Lower leg skin (tissue), 3 donors: ENCODE data around the gene PITPNC1.

Experiments
- CTCF ChIP-seq, 3 donors: fragments of 450-650 bp; IDR thresholded peaks; one replicate each; pipeline ENCODE4 v1.5.1; 2016; ENCODE audit warnings: antibody characterized with exemption in 3 of 3, mild to moderate bottlenecking in 3 of 3, moderate library complexity in 2 of 3
- POLR2A ChIP-seq, 2 donors: fragments of 450-650 bp; IDR thresholded peaks; one replicate each; pipeline ENCODE4 v1.6.1; 2016 to 2017; ENCODE audit warnings: antibody characterized with exemption in 2 of 2, mild to moderate bottlenecking in 1 of 2, moderate library complexity in 1 of 2

GRCh38 chr17:67575325-67575724, 198.2 kb downstream of the PITPNC1 start:
- TF ChIP-seq CTCF (IDR thresholded peaks at IDR 0.05) (no peak), POLR2A (IDR thresholded peaks at IDR 0.05) (no peak)
